ENCODE results near the gene TIGD1. TPM values are rescaled to one million over a fixed set of nuclear protein-coding genes. Genes with fewer than 3 reads are reported as not detected.

The TIGD1 gene
- total RNA-seq, 1 donor: 7.8 TPM

- DNase-seq (ENCODE audit: low read depth): no peak
- TF ChIP-seq CTCF (IDR thresholded peaks at IDR 0.05; ENCODE audit: insufficient read depth, low read length): no peak
- H3K4me3 ChIP-seq (ENCODE audit: low read depth, low read length): no peak overlapping the region
Measured at GRCh38 chr2:232513353-232513752, 37.0 kb downstream of the TIGD1 start.

GRCh38 chr2:232512602-232513001 is 37.8 kb downstream of the TIGD1 start:
- TF ChIP-seq CTCF (IDR thresholded peaks at IDR 0.05; ENCODE audit: insufficient read depth, low read length): no peak
- DNase-seq (ENCODE audit: low read depth): no peak
- no peak overlapping the region for H3K4me3 ChIP-seq (ENCODE audit: low read depth, low read length)

- DNase-seq (ENCODE audit: low read depth): no peak
- no peak for TF ChIP-seq CTCF (IDR thresholded peaks at IDR 0.05; ENCODE audit: insufficient read depth, low read length)
Measured at GRCh38 chr2:232511336-232511890, 38.9 kb downstream of the TIGD1 start.

GRCh38 chr2:232508251-232508650 is 42.1 kb downstream of the TIGD1 start:
- no peak for DNase-seq (ENCODE audit: low read depth)
- no peak overlapping the region for H3K4me3 ChIP-seq (ENCODE audit: low read depth, low read length)
- no peak for TF ChIP-seq CTCF (IDR thresholded peaks at IDR 0.05; ENCODE audit: insufficient read depth, low read length)

More at GRCh38 chr2:232511336-232511890, 38.9 kb downstream of the TIGD1 start:
- no peak overlapping the region for H3K4me3 ChIP-seq (ENCODE audit: low read depth, low read length)

- no peak overlapping the region for H3K4me3 ChIP-seq (ENCODE audit: low read depth, low read length)
- no peak for DNase-seq (ENCODE audit: low read depth)
- TF ChIP-seq CTCF (IDR thresholded peaks at IDR 0.05; ENCODE audit: insufficient read depth, low read length): no peak
Measured at GRCh38 chr2:232506709-232507108, 43.6 kb downstream of the TIGD1 start.

GRCh38 chr2:232505856-232506255 is 44.5 kb downstream of the TIGD1 start:
- TF ChIP-seq CTCF (IDR thresholded peaks at IDR 0.05; ENCODE audit: insufficient read depth, low read length): no peak
- no peak for DNase-seq (ENCODE audit: low read depth)

GRCh38 chr2:232504438-232504837 is 45.9 kb downstream of the TIGD1 start:
- DNase-seq (ENCODE audit: low read depth): no peak
- no peak for TF ChIP-seq CTCF (IDR thresholded peaks at IDR 0.05; ENCODE audit: insufficient read depth, low read length)
- no peak overlapping the region for H3K4me3 ChIP-seq (ENCODE audit: low read depth, low read length)

More at GRCh38 chr2:232505856-232506255, 44.5 kb downstream of the TIGD1 start:
- no peak overlapping the region for H3K4me3 ChIP-seq (ENCODE audit: low read depth, low read length)

All from fibroblast of the aortic adventitia (primary cell).